ENCODE measurements around the gene MACROD2. TPM values are rescaled to one million over a fixed set of nuclear protein-coding genes. Genes with fewer than 3 reads are reported as not detected.

MACROD2 gene
- total RNA-seq, 1 experiment from 2014 or later = 2.3 TPM

- no peak for DNase-seq (ENCODE audit: low spot score)
Observed at GRCh38 chr20:14741616-14742015, 746.3 kb downstream of the MACROD2 start.

- DNase-seq (ENCODE audit: low spot score) = no peak
Observed at GRCh38 chr20:14744723-14745122, 749.4 kb downstream of the MACROD2 start.

DNA sequence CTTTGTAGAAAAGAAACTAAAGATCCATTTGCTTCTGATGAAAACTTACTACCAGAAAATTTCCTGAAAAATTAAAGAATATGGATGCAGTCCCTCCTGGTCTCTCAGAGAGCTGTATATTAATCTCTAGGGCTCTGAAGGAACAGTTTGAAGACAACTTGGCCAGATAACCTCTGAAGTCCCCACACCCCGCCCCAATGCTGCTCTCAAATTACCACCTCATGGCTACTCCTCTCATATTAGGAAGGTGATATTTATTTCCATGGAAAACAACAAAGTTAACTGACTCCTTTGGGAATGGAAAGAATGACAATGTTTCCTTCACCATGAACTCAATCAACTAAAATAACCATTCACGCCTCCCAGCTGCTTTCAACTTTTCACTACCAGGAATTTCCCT lies 750.5 kb downstream of the MACROD2 start:
- DNase-seq (ENCODE audit: low spot score) = no peak

DNA sequence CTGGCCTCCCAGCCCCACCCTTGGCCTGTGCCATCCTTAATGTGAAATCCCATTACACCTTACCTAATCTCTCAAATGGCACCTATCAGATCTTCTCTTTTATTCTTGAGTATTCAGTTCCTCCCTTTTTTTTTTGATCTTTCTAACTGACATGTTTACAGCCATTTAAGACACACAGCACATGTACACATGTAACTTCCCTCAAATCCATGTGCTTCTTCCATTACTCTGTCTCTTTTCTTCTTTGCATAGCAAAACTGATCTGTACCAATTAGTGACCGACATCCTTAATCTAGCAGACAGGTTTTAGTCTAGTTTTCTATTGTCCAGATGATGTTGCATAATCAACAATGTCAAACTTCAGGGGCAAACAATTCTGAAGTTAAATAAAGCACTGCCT lies 755.9 kb downstream of the MACROD2 start:
- no peak for DNase-seq (ENCODE audit: low spot score)

GRCh38 chr20:14757728-14758127 lies 762.4 kb downstream of the MACROD2 start:
- no peak for DNase-seq (ENCODE audit: low spot score)

DNA sequence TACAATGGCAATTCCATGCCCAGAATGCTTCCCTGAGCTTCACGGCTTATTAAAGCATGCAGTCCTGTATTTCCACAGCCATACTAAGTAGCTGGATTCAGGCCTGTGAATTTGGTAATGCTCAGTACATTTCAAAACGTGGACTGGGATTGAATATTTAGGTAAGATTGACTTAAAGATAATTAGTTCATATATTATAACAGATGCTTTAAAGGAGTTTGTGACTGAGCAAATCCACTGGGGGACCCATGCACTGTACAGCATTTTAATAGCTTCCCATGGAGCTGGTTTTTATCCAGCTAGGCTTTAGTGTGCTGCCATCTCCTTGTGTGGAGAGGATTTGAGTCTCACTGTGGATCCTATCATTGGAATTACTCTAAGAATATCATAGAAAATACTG lies 763.0 kb downstream of the MACROD2 start:
- no peak for DNase-seq (ENCODE audit: low spot score)

- DNase-seq (ENCODE audit: low spot score) = no peak
Observed at GRCh38 chr20:14759979-14760378, 764.7 kb downstream of the MACROD2 start.

DNA sequence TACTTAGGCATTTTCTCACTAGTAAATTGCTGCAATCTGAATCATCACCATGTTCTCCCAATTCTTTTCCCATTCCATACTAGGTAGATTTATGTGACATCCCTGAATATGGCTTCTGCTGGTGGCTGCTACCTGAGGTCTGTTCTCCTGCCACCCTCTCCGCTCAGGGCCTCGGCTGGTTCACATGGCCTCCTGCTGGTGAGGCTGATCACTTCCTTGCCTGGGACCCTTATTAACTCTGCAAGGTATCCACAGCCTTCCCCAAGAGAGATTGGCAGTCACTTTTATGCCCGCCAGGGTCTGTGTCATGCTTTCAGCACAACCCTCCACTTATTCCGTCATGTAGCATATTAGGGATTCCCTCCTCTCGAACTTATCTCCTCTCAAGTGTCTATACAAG lies 766.6 kb downstream of the MACROD2 start:
- no peak for DNase-seq (ENCODE audit: low spot score)

DNA sequence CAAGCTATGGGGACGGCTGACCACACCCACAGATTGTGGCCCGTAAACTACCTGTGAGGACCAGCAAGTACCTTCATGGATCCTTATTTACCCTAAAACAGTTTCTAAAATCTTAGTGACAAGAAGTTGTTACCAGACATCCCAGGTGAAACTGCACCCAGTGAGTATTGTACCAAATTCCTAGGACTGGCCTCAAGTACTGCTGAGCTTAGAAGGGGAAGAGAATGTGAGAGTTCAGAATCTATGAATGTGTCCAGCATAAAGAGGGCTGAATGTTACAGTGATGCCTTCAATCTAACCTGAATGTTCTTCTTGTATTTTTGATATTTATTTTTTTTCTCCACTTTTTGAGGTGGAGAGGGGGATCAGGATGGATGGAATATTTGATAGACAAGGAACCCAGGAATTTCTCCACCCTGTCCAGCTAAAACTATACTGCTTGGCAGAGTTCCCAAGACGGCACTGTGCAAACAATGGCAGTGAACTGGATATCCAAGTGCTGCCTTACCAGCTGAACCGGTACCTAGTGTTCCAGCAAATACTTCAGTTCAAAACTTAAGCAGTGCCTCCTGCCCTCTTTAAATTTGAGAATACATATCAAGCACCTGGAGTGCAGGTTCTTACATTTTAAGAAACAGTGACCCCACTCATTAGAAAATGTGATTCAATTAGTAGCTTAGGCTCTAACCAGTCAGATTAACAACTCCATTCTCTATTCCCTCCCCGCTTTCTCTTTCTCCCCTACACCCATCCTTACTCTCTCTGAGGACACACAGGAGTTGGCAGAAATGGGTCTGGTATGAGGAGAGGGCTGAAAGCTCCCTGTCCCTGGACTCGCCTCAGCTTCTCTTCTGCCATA lies 769.4 kb downstream of the MACROD2 start:
- peak; percentile 58 for DNase-seq (ENCODE audit: low spot score)

- DNase-seq (ENCODE audit: low spot score) = no peak
Observed at GRCh38 chr20:14765370-14765701, 770.0 kb downstream of the MACROD2 start.

- DNase-seq (ENCODE audit: low spot score) = no peak
Observed at GRCh38 chr20:14773486-14773885, 778.2 kb downstream of the MACROD2 start.

DNA sequence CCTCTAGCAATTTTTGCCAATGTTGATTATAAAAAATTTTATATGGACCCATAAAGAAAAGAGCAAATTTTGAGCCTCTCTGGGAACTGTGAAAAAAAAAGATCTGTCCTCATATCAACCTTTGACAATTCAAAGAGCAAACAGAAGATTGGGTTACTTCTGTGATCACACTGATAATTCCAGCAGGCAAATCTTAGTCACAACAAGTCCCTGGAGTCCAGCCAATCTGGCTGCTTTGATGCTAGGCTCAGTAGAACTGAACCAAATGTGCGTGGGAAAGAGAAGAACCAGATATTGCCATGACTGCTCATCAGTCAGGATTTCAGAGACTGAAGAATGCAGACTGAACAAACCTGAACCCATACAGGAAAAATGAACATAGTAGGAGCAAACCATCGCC lies 780.5 kb downstream of the MACROD2 start:
- peak; percentile 31 for DNase-seq (ENCODE audit: low spot score)

- no peak for DNase-seq (ENCODE audit: low spot score)
Observed at GRCh38 chr20:14777591-14777990, 782.3 kb downstream of the MACROD2 start.

- DNase-seq (ENCODE audit: low spot score) = no peak
Observed at GRCh38 chr20:14778096-14778495, 782.8 kb downstream of the MACROD2 start.

DNA sequence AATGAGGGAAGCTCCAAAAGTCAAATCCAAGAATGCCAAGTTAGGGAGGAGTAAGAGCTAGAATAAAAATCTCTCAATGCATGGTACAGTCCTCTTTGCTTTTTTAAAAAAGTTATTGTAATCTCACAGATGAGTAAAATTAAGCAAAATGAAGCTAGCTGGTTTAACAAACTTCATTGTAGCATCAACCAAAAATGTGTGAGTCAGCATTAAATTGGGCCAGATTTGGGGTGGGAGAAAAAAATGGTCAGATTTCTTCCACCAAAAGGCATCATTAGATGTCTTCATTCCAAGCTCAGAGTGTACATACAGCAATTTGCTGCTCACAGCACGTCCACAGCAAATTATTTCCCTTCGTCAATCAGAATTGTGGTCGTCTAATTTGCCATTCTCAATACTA lies 783.6 kb downstream of the MACROD2 start:
- no peak for DNase-seq (ENCODE audit: low spot score)

DNA sequence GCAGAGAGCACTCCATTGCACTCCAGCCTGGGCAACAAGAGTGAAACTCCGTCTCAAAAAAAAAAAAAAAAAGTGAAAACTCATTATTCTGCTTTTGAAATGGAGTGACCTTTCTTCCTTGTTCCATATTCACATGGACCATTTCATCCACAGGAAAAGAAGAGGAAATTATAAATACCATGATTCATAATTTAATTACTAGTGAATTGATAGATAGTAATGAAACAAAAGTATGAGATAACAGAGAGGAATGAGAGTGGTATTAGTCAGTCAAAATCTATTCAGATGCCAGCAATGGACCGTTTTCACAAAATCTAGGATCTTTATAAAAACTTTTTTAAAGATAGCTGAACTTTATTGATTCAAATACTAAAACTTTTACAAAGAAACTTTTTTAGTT lies 785.2 kb downstream of the MACROD2 start:
- no peak for DNase-seq (ENCODE audit: low spot score)

DNA sequence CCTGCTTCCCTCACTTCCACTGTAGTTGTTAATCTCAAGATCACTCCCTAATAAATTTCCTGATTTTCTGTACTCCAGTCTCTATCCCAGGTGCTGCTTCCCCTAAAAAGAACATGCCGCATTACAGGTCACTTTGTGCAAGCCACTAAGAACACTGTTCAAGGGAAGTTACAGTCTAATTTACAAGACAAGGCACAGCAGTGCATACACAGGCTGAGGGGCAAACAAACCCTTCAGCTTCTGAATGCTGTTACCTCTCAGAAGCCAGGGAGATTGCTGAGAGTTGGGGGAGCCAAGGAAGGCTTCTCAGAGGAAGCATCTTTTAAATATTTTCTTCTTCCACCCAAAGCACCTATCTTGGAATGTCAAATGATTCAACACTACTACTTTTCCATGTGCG lies 787.4 kb downstream of the MACROD2 start:
- DNase-seq (ENCODE audit: low spot score) = no peak

DNA sequence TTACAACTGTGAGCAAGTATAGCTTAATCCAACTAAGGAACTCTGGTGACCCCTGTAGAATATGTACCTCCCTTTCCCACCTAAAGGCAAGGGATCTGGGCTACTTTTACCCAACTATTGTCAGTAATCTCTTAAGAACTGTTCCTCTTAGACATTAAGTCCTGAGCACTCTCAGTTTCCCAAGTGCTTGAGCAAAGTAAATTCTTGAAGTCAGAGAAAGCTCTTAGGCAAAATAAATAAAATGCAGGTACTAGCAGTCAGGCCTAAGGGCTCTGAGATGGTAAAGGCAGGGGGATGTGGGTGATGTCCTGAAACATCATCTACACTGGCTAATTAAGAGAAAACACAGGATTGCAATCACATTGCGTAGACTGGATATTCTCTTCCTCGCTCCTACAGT lies 788.5 kb downstream of the MACROD2 start:
- no peak for DNase-seq (ENCODE audit: low spot score)

GRCh38 chr20:14785065-14785743 lies 789.9 kb downstream of the MACROD2 start:
- DNase-seq (ENCODE audit: low spot score) = no peak

DNA sequence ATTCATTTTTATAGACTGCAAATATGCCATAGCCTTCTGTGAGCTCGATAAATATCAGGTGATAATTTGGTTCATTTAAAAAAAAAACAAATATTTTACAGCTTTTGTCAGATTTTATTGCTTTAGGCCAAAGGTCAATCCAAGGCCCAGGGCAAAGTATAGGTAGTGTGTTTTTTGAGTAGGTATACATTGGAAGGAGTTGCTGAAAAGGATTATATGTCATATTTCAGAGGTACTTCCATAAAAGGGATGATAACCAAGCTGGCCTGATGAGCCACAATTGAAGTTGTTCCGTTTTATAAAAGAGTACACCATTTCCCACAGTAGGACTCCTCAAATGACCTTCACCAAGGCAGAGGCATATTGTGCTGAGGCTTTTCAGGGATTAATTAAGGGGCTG lies 794.9 kb downstream of the MACROD2 start:
- no peak for DNase-seq (ENCODE audit: low spot score)

DNA sequence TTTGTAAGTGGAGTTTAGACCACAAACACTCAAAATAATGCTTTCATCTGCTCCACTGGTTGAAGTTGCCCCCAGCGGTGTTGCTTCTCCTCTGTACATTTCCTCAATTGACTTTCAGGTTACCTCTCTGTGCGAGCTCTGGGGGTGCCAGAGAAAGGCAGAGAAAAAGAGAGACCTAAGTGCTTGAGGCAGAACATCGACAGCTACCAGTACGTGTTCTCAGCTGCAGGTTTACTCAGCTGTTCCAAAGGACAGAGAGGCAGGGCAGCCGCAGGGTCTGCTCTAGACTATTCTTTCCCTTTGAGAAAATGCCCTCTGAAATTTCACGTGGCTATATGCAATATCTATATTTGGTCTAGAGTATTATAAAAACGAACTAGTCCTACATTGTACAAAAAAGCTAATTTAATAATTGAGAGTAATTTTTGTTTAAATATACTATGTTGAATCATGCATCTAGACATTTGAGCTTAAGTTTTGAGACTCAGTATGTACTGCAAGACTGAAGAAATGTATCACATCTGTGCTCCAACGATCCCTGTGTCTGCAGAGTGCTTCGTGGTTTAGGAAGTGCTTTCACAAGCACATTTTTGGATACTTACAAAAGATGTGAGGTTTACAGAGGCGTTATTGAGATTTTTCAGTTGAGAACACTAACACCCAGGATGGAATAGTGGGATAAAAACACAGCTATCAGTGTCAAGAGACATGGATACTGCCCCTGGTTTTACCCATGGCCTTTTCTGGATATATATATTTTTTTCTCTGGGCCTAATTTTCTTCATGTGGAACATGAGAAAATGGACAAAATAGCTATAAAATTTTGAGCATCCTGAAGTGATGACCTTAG lies 795.7 kb downstream of the MACROD2 start:
- DNase-seq (ENCODE audit: low spot score) = no peak

- DNase-seq (ENCODE audit: low spot score) = no peak
Observed at GRCh38 chr20:14792915-14793314, 797.6 kb downstream of the MACROD2 start.

Measured in HT-29 (cell line).